Stimulated activated CD4-positive, alpha-beta T cell treated with anti-CD3 and anti-CD28 coated beads, Interleukin-1b, Interleukin-23, amount 100 ng/mL, for 24 hours (primary cell): ENCODE measurements around the gene RPS29.

Experiments
- DNase-seq, 4 experiments: peaks; one replicate each; pipeline ENCODE4 v3.0.0-alpha.2; 2020; ENCODE audit warnings: low read depth in 4 of 4, low spot score in 1 of 4

Gene RPS29

GRCh38 chr14:49551569-49551968 lies 34.6 kb downstream of the RPS29 start:
- no peak for DNase-seq

GRCh38 chr14:49550286-49551184 lies 35.6 kb downstream of the RPS29 start:
- DNase-seq, result no peak

GRCh38 chr14:49549881-49550280 lies 36.3 kb downstream of the RPS29 start:
- no peak for DNase-seq

GRCh38 chr14:49549446-49549845 lies 36.7 kb downstream of the RPS29 start:
- no peak for DNase-seq

GRCh38 chr14:49546766-49547165 lies 39.4 kb downstream of the RPS29 start:
- no peak for DNase-seq

GRCh38 chr14:49545716-49546115 lies 40.5 kb downstream of the RPS29 start:
- no peak for DNase-seq

- DNase-seq, result no peak
Observed at GRCh38 chr14:49545071-49545470, 41.1 kb downstream of the RPS29 start.

GRCh38 chr14:49541049-49541448 lies 45.1 kb downstream of the RPS29 start:
- no peak for DNase-seq

GRCh38 chr14:49538852-49539251 lies 47.3 kb downstream of the RPS29 start:
- no peak for DNase-seq
